ENCODE results near the gene PTGES2.

GRCh38 chr9:128088253-128088945 lies 39.1 kb downstream of the PTGES2 start:
- TF ChIP-seq EZH2 (IDR thresholded peaks at IDR 0.05; ENCODE audit: borderline replicate concordance, insufficient read depth, low read length, poor library complexity, severe bottlenecking), result no peak
- TF ChIP-seq, protein P1, sequence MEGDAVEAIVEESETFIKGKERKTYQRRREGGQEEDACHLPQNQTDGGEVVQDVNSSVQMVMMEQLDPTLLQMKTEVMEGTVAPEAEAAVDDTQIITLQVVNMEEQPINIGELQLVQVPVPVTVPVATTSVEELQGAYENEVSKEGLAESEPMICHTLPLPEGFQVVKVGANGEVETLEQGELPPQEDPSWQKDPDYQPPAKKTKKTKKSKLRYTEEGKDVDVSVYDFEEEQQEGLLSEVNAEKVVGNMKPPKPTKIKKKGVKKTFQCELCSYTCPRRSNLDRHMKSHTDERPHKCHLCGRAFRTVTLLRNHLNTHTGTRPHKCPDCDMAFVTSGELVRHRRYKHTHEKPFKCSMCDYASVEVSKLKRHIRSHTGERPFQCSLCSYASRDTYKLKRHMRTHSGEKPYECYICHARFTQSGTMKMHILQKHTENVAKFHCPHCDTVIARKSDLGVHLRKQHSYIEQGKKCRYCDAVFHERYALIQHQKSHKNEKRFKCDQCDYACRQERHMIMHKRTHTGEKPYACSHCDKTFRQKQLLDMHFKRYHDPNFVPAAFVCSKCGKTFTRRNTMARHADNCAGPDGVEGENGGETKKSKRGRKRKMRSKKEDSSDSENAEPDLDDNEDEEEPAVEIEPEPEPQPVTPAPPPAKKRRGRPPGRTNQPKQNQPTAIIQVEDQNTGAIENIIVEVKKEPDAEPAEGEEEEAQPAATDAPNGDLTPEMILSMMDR (IDR thresholded peaks at IDR 0.05; ENCODE audit: poor library complexity, severe bottlenecking), result no peak
- TF ChIP-seq POLR2AphosphoS5 (IDR thresholded peaks at IDR 0.05), result no peak
- TF ChIP-seq EP300 (conservative IDR thresholded peaks at IDR 0.05; ENCODE audit: poor library complexity, severe bottlenecking), result no peak
- TF ChIP-seq RAD21 (conservative IDR thresholded peaks at IDR 0.05), result no peak
- no peak for TF ChIP-seq REST (IDR thresholded peaks at IDR 0.05; ENCODE audit: borderline replicate concordance)

Measured in neural cell (in vitro differentiated cells).